IMR-90 (cell line): Measurements from ENCODE around the gene TRMT10C. TPM values are rescaled to one million over a fixed set of nuclear protein-coding genes. Genes with fewer than 3 reads are reported as not detected.

Experiments
- ATAC-seq: fragments of 200-7000 bp; cut with Tn5 transposase; 2 replicates; pipeline ENCODE4 v1.9.1; 2020; ENCODE audit warnings: low read depth, mild to moderate bottlenecking, moderate library complexity
- BruUV-seq: library from RNA; stranded (reverse); fragments of 400-500 nt; replicated peaks from 2 replicates; lab custom pipeline; 2021; lab: Mats Ljungman, UMichigan
- CTCF ChIA-PET: fragments of 300-600 bp; formaldehyde crosslinking; extraction: SDS; loops from one replicate; lab custom pipeline; 2021; ENCODE audit warnings: antibody characterized with exemption; lab: Yijun Ruan, JAX
- POLR2A ChIA-PET: fragments of 300-600 bp; sonication (Branson Sonifier 250); formaldehyde crosslinking; loops from one replicate; lab custom pipeline; 2022; ENCODE audit warnings: antibody characterized with exemption; ENCODE audit not compliant: unreplicated experiment; lab: Charles Lee
- DNase-seq: peaks from one replicate; pipeline ENCODE4 v3.0.0; 2013
- H2AFZ ChIP-seq: replicated peaks from 2 replicates; pipeline ENCODE3; 2013; ENCODE audit warnings: low read length, mild to moderate bottlenecking; ENCODE audit not compliant: poor library complexity
- H2AK5ac ChIP-seq: 2 replicates; pipeline ENCODE4 v1.6.1; 2013; ENCODE audit warnings: low read depth, low read length, inconsistent platforms
- H2AK9ac ChIP-seq: replicated peaks from 2 replicates; pipeline ENCODE3; 2013; ENCODE audit warnings: mild to moderate bottlenecking, low read depth, low read length, moderate library complexity; ENCODE audit not compliant: poor library complexity
- H2BK120ac ChIP-seq: 2 replicates; pipeline ENCODE4 v1.6.1; 2013; ENCODE audit warnings: low read depth, low read length, inconsistent platforms
- H2BK15ac ChIP-seq: 3 replicates; pipeline ENCODE4 v1.6.1; 2013; ENCODE audit warnings: low read depth, low read length, inconsistent platforms
- H2BK20ac ChIP-seq: 2 replicates; pipeline ENCODE4 v1.6.1; 2013; ENCODE audit warnings: low read depth, mild to moderate bottlenecking, inconsistent platforms, low read length, moderate library complexity
- H2BK5ac ChIP-seq: 2 replicates; pipeline ENCODE4 v1.6.1; 2013; ENCODE audit warnings: mild to moderate bottlenecking, low read depth, low read length, inconsistent platforms; ENCODE audit not compliant: poor library complexity, severe bottlenecking
- H3K14ac ChIP-seq: replicated peaks from 2 replicates; pipeline ENCODE4 v1.6.1; 2013; ENCODE audit warnings: low read depth, low read length, inconsistent platforms
- H3K18ac ChIP-seq: 2 replicates; pipeline ENCODE4 v1.6.1; 2013; ENCODE audit warnings: low read depth, low read length, control low read depth
- H3K23ac ChIP-seq: 2 replicates; pipeline ENCODE4 v1.6.1; 2013; ENCODE audit warnings: low read depth, low read length, inconsistent platforms
- H3K27ac ChIP-seq: 2 replicates; pipeline ENCODE4 v1.5.1; 2013; ENCODE audit warnings: mild to moderate bottlenecking, control low read depth, low read length; ENCODE audit not compliant: insufficient read depth
- H3K27me3 ChIP-seq: 2 replicates; pipeline ENCODE4 v1.6.1; 2013; ENCODE audit warnings: low read length; ENCODE audit not compliant: control insufficient read depth, insufficient read depth
- H3K36me3 ChIP-seq: 2 replicates; pipeline ENCODE4 v1.6.1; 2013; ENCODE audit warnings: low read length, mixed read lengths; ENCODE audit not compliant: control insufficient read depth, insufficient read depth
- H3K4ac ChIP-seq: 2 replicates; pipeline ENCODE4 v1.6.1; 2013; ENCODE audit warnings: low read depth, low read length, inconsistent platforms
- H3K4me1 ChIP-seq: 2 replicates; pipeline ENCODE4 v1.6.1; 2013; ENCODE audit warnings: low read length, mixed read lengths; ENCODE audit not compliant: control insufficient read depth, insufficient read depth
- H3K4me2 ChIP-seq: 2 replicates; pipeline ENCODE4 v1.6.1; 2013; ENCODE audit warnings: low read depth, mild to moderate bottlenecking, control low read depth, low read length, moderate library complexity
- H3K4me3 ChIP-seq: 2 replicates; pipeline ENCODE4 v1.5.1; 2013; ENCODE audit warnings: low read depth, mild to moderate bottlenecking, control low read depth, low read length, moderate library complexity; ENCODE audit not compliant: insufficient read depth
- H3K56ac ChIP-seq: 2 replicates; pipeline ENCODE4 v1.6.1; 2013; ENCODE audit warnings: low read length, inconsistent platforms; ENCODE audit not compliant: insufficient read depth; ENCODE audit errors: extremely low read depth
- H3K79me1 ChIP-seq, 2 experiments: 2 replicates each; pipeline ENCODE4 v1.6.1; 2013; ENCODE audit warnings: low read length in 2 of 2, inconsistent platforms in 1 of 2, low read depth in 1 of 2
- H3K9ac ChIP-seq: 2 replicates; pipeline ENCODE4 v1.6.1; 2013; ENCODE audit warnings: low read depth, low read length, control low read depth
- H3K9me1 ChIP-seq: 2 replicates; pipeline ENCODE4 v1.6.1; 2013; ENCODE audit warnings: low read length, inconsistent platforms; ENCODE audit not compliant: insufficient read depth
- H3K9me3 ChIP-seq: 2 replicates; pipeline ENCODE4 v1.6.1; 2013; ENCODE audit warnings: low read length; ENCODE audit not compliant: control insufficient read depth, insufficient read depth
- H4K20me1 ChIP-seq: 2 replicates; pipeline ENCODE4 v1.6.1; 2013; ENCODE audit warnings: low read length, inconsistent platforms; ENCODE audit not compliant: insufficient read depth
- H4K5ac ChIP-seq: 2 replicates; pipeline ENCODE4 v1.6.1; 2013; ENCODE audit warnings: mild to moderate bottlenecking, low read depth, low read length, control low read depth
- H4K8ac ChIP-seq, 2 experiments: 2 replicates each; pipeline ENCODE4 v1.6.1; 2013; ENCODE audit warnings: low read depth in 2 of 2, low read length in 2 of 2, control low read depth in 1 of 2, inconsistent platforms in 1 of 2
- H4K91ac ChIP-seq: 2 replicates; pipeline ENCODE4 v1.6.1; 2013; ENCODE audit warnings: low read depth, low read length, inconsistent platforms; ENCODE audit not compliant: insufficient read depth
- BHLHE40 ChIP-seq: fragments of 150-350 bp; IDR thresholded peaks from 2 replicates; pipeline ENCODE4 v1.6.1; 2016; ENCODE audit warnings: mild to moderate bottlenecking, low read depth, low read length
- CHD1 ChIP-seq: IDR thresholded peaks from 2 replicates; pipeline ENCODE4 v1.6.1; 2012; ENCODE audit warnings: low read depth, low read length, improper control_type of control experiment
- FOS ChIP-seq: fragments of 150-350 bp; IDR thresholded peaks from 2 replicates; pipeline ENCODE4 v1.6.1; 2016; ENCODE audit warnings: low read depth, low read length
- MAFK ChIP-seq: IDR thresholded peaks from 2 replicates; pipeline ENCODE4 v1.6.1; 2012; ENCODE audit warnings: low read depth, low read length, improper control_type of control experiment
- MAZ ChIP-seq: IDR thresholded peaks from 2 replicates; pipeline ENCODE4 v1.6.1; 2012; ENCODE audit warnings: low read depth, mild to moderate bottlenecking, low read length, improper control_type of control experiment, moderate library complexity, borderline replicate concordance
- MXI1 ChIP-seq: IDR thresholded peaks from 2 replicates; pipeline ENCODE4 v1.6.1; 2012; ENCODE audit warnings: low read depth, mild to moderate bottlenecking, low read length, moderate library complexity, borderline replicate concordance
- NFE2L2 ChIP-seq: fragments of 150-350 bp; IDR thresholded peaks from 2 replicates; pipeline ENCODE4 v1.6.1; 2016; ENCODE audit warnings: low read depth, mild to moderate bottlenecking, low read length
- POLR2A ChIP-seq: IDR thresholded peaks from 2 replicates; pipeline ENCODE4 v1.6.1; 2012; ENCODE audit warnings: mild to moderate bottlenecking, low read depth, low read length
- RAD21 ChIP-seq: IDR thresholded peaks from 2 replicates; pipeline ENCODE4 v1.6.1; 2012; ENCODE audit warnings: low read length, improper control_type of control experiment
- RFX5 ChIP-seq: IDR thresholded peaks from 2 replicates; pipeline ENCODE4 v1.8.0; 2012; ENCODE audit warnings: low read depth, mild to moderate bottlenecking, low read length, moderate library complexity
- SMC3 ChIP-seq: fragments of 150-350 bp; IDR thresholded peaks from 2 replicates; pipeline ENCODE4 v1.6.1; 2016; ENCODE audit warnings: low read depth, mild to moderate bottlenecking, antibody characterized with exemption, low read length, moderate library complexity
- USF2 ChIP-seq: fragments of 150-350 bp; IDR thresholded peaks from 2 replicates; pipeline ENCODE4 v1.6.1; 2017; ENCODE audit warnings: mild to moderate bottlenecking, antibody characterized with exemption, low read length, low read depth
- WGBS, 2 experiments: methylation state at CpG; one replicate each; pipeline versions ENCODE4 v1.1.5 to v1.1.7; 2013; ENCODE audit warnings: missing lambda C conversion rate in 2 of 2; ENCODE audit not compliant: insufficient read length in 1 of 2; ENCODE audit errors: extremely low coverage in 2 of 2; 5-methylcytosine and 5-hydroxymethylcytosine counted together
- dilution Hi-C: fragments of 300-500 bp; cut with HindIII; formaldehyde crosslinking; loops from one replicate; pipeline ENCODE4 v1.14.3; 2018; ENCODE audit warnings: low sequenced_read_pairs; ENCODE audit not compliant: unreplicated experiment
- in situ Hi-C: fragments of 300-500 bp; cut with MboI; formaldehyde crosslinking; loops from 3 replicates; pipeline ENCODE4 v1.14.3; 2019; ENCODE audit warnings: low sequenced_read_pairs, inconsistent platforms, mixed read lengths
- intact Hi-C: fragments of 100-400 bp; cut with micrococcal nuclease; formaldehyde crosslinking; loops from 2 replicates; pipeline ENCODE4 v1.10.0; 2022
- polyA plus RNA-seq, 3 experiments: library from polyadenylated mRNA; depleted of rRNA; stranded (reverse); fragments of >200 nt; gene quantifications; 2 replicates each; pipeline ENCODE4 v1.2.3, GENCODE V29; 2012; ENCODE audit warnings: low replicate concordance in 1 of 3
- total RNA-seq: library from RNA; depleted of rRNA; stranded (reverse); fragments of >200 nt; gene quantifications from 2 replicates; pipeline ENCODE4 v1.2.3, GENCODE V29; 2012
- TF ChIP-seq, protein P1 (sequence below): fragments of 150-350 bp; IDR thresholded peaks from 2 replicates; pipeline ENCODE4 v1.6.1; 2016; ENCODE audit warnings: low read depth, mild to moderate bottlenecking, low read length, moderate library complexity, borderline replicate concordance
- TF ChIP-seq, protein P2 (sequence below): conservative IDR thresholded peaks from 2 replicates; pipeline ENCODE4 v1.5.1; 2012; ENCODE audit warnings: mild to moderate bottlenecking, low read depth, low read length, improper control_type of control experiment

Gene TRMT10C
- total and polyA plus RNA-seq, 2 of the 4 experiments (the other 2 are of a cell fraction), result 13.6 to 17.0 TPM

GRCh38 chr3:101536266-101536665, 25.4 kb upstream of the TRMT10C start:
- no peak overlapping the region for H2BK120ac ChIP-seq
- intact Hi-C loops (no loop called here), in situ Hi-C loops (no loop called here), dilution Hi-C loops (no loop called here)
- BruUV-seq, result no TSS peak
- peaks cover 2% of the 10 kb centered on the region for H3K4me1 ChIP-seq
- no peak overlapping the region for H4K91ac ChIP-seq
- no peak overlapping the region for H2BK15ac ChIP-seq
- no peak for TF ChIP-seq USF2
- no peak for TF ChIP-seq NFE2L2
- no peak for TF ChIP-seq POLR2A
- TF ChIP-seq CHD1, result no peak
- TF ChIP-seq SMC3, result no peak
- no peak for TF ChIP-seq BHLHE40
- no peak for TF ChIP-seq RFX5
- TF ChIP-seq, protein P1, sequence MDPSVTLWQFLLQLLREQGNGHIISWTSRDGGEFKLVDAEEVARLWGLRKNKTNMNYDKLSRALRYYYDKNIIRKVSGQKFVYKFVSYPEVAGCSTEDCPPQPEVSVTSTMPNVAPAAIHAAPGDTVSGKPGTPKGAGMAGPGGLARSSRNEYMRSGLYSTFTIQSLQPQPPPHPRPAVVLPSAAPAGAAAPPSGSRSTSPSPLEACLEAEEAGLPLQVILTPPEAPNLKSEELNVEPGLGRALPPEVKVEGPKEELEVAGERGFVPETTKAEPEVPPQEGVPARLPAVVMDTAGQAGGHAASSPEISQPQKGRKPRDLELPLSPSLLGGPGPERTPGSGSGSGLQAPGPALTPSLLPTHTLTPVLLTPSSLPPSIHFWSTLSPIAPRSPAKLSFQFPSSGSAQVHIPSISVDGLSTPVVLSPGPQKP, result no peak
- TF ChIP-seq MXI1, result no peak
- TF ChIP-seq MAFK, result no peak
- TF ChIP-seq FOS, result no peak
- TF ChIP-seq, protein P2, sequence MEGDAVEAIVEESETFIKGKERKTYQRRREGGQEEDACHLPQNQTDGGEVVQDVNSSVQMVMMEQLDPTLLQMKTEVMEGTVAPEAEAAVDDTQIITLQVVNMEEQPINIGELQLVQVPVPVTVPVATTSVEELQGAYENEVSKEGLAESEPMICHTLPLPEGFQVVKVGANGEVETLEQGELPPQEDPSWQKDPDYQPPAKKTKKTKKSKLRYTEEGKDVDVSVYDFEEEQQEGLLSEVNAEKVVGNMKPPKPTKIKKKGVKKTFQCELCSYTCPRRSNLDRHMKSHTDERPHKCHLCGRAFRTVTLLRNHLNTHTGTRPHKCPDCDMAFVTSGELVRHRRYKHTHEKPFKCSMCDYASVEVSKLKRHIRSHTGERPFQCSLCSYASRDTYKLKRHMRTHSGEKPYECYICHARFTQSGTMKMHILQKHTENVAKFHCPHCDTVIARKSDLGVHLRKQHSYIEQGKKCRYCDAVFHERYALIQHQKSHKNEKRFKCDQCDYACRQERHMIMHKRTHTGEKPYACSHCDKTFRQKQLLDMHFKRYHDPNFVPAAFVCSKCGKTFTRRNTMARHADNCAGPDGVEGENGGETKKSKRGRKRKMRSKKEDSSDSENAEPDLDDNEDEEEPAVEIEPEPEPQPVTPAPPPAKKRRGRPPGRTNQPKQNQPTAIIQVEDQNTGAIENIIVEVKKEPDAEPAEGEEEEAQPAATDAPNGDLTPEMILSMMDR, result no peak
- no peak for TF ChIP-seq RAD21
- no peak for TF ChIP-seq MAZ
- POLR2A ChIA-PET, result no interaction called here
- no peak overlapping the region for H3K4ac ChIP-seq
- no peaks in the 10 kb centered on the region for H3K9me1 ChIP-seq
- ATAC-seq (no peak), DNase-seq (no peak)
- CTCF ChIA-PET, result interaction anchor here (0.5 kb wide), 1 partner anchor 8 kb away, joined by 3 read pairs; no protein-coding TSS in a partner anchor
- no peaks in the 10 kb centered on the region for H3K36me3 ChIP-seq
- no peak overlapping the region for H2AK5ac ChIP-seq
- H3K9ac ChIP-seq, result no peak overlapping the region
- H3K23ac ChIP-seq, result no peak overlapping the region
- no peak overlapping the region for H2AFZ ChIP-seq
- no CpG with 5 or more reads among the region's 1 CpG for WGBS, 2 experiments
- no peak overlapping the region for H4K8ac ChIP-seq
- no peak overlapping the region for H3K4me3 ChIP-seq
- no peak overlapping the region for H4K5ac ChIP-seq
- H3K14ac ChIP-seq, result no peak overlapping the region
- no peak overlapping the region for H3K27ac ChIP-seq
- H3K27me3 ChIP-seq, result peaks cover 2% of the 10 kb centered on the region; the same call in 1 of the 2 replicates
- H2AK9ac ChIP-seq, result no peak overlapping the region
- H2BK20ac ChIP-seq, result no peak overlapping the region
- no peak overlapping the region for H2BK5ac ChIP-seq
- no peak overlapping the region for H3K56ac ChIP-seq
- H3K4me2 ChIP-seq, result no peak overlapping the region
- H3K9me3 ChIP-seq, result no peaks in the 10 kb centered on the region
- no peaks in the 10 kb centered on the region for H4K20me1 ChIP-seq
- H3K79me1 ChIP-seq, result no peaks in the 10 kb centered on the region
- no peak overlapping the region for H3K18ac ChIP-seq
